GM12878 (cell line): ENCODE data around the gene BRME1. TPM values are rescaled to one million over a fixed set of nuclear protein-coding genes. Genes with fewer than 3 reads are reported as not detected.

Experiments
- ATAC-seq: fragments of 200-7000 bp; cut with Tn5 transposase; 3 replicates; pipeline ENCODE4 v1.9.1; 2020; ENCODE audit warnings: mild to moderate bottlenecking, moderate library complexity
- BruUV-seq: library from RNA; stranded (reverse); fragments of 400-500 nt; replicated peaks from 2 replicates; lab custom pipeline; 2021; lab: Mats Ljungman, UMichigan
- CTCF ChIA-PET: fragments of 300-600 bp; sonication (Branson Sonifier 250); formaldehyde crosslinking; extraction: SDS; loops from one replicate; lab custom pipeline; 2021; ENCODE audit warnings: inconsistent platforms; lab: Yijun Ruan, JAX
- POLR2A ChIA-PET: fragments of 350-600 bp; formaldehyde crosslinking; extraction: SDS; loops from one replicate; lab custom pipeline; 2021; ENCODE audit warnings: inconsistent platforms; lab: Charles Lee
- RAD21 ChIA-PET: fragments of 300-600 bp; sonication (Branson Sonifier 250); formaldehyde crosslinking; loops from one replicate; lab custom pipeline; 2023; ENCODE audit warnings: antibody characterized with exemption; ENCODE audit not compliant: unreplicated experiment; lab: Charles Lee
- SMC1A ChIA-PET: fragments of 300-600 bp; sonication (Branson Sonifier 250); formaldehyde crosslinking; loops from one replicate; lab custom pipeline; 2023; ENCODE audit not compliant: unreplicated experiment, uncharacterized antibody; lab: Charles Lee
- DNase-seq: peaks from one replicate; pipeline ENCODE4 v3.0.0-alpha.2; 2011; ENCODE audit warnings: low read depth, low spot score
- FAIRE-seq: peaks from 3 replicates; lab custom pipeline; 2011; peaks lifted over from hg19 to GRCh38; lab: Jason Lieb, UNC
- H2AFZ ChIP-seq: 2 replicates; pipeline ENCODE4 v1.6.0; 2011; ENCODE audit warnings: low read depth, low read length, control low read depth; ENCODE audit not compliant: control insufficient read depth
- H3K27ac ChIP-seq: 2 replicates; pipeline ENCODE4 v1.5.1; 2011; ENCODE audit warnings: control low read depth; ENCODE audit not compliant: control insufficient read depth, insufficient read depth
- H3K27me3 ChIP-seq, 2 experiments: replicated peaks in 1 of 2; 2 replicates each; pipeline versions ENCODE4 v1.6.0 to v1.6.1; 2011; ENCODE audit warnings: low read length in 1 of 2; ENCODE audit not compliant: control insufficient read depth in 2 of 2, insufficient read depth in 2 of 2
- H3K36me3 ChIP-seq, 2 experiments: 2 replicates each; pipeline ENCODE4 v1.5.1; 2011; ENCODE audit warnings: low read length in 1 of 2; ENCODE audit not compliant: control insufficient read depth in 2 of 2, insufficient read depth in 2 of 2
- H3K4me1 ChIP-seq: 2 replicates; pipeline ENCODE4 v1.6.1; 2011; ENCODE audit warnings: mild to moderate bottlenecking, low read length, moderate library complexity, mixed read lengths; ENCODE audit not compliant: control insufficient read depth, insufficient read depth
- H3K4me2 ChIP-seq: 2 replicates; pipeline ENCODE4 v1.6.0; 2011; ENCODE audit warnings: control low read depth; ENCODE audit not compliant: control insufficient read depth, insufficient read depth
- H3K4me3 ChIP-seq: fragments of 200-600 bp; sonication (generic); 2 replicates; pipeline ENCODE4 v1.5.1; 2016
- H3K79me2 ChIP-seq: 2 replicates; pipeline ENCODE4 v1.6.0; 2011; ENCODE audit warnings: low read length; ENCODE audit not compliant: control insufficient read depth, insufficient read depth
- H3K9ac ChIP-seq: 2 replicates; pipeline ENCODE4 v1.8.0; 2011; ENCODE audit warnings: low read length, control low read depth, mixed read lengths; ENCODE audit not compliant: control insufficient read depth, insufficient read depth
- H3K9me3 ChIP-seq: replicated peaks from 3 replicates; pipeline ENCODE4 v1.5.1; 2011; ENCODE audit warnings: mild to moderate bottlenecking, low read length; ENCODE audit not compliant: control insufficient read depth, insufficient read depth
- H4K20me1 ChIP-seq: 2 replicates; pipeline ENCODE4 v1.6.0; 2011; ENCODE audit not compliant: control insufficient read depth, insufficient read depth
- DPF2 ChIP-seq: fragments of 450-650 bp; IDR thresholded peaks from 2 replicates; pipeline ENCODE4 v1.6.1; 2017; ENCODE audit warnings: mild to moderate bottlenecking
- EED ChIP-seq: sonication (generic); IDR thresholded peaks from 2 replicates; pipeline ENCODE4 v1.6.1; 2016; ENCODE audit warnings: antibody characterized with exemption, low read depth
- EZH2 ChIP-seq: IDR thresholded peaks from 2 replicates; pipeline ENCODE4 v1.6.1; 2012; ENCODE audit warnings: low read depth, mild to moderate bottlenecking, control low read depth, inconsistent platforms, low read length, borderline replicate concordance; ENCODE audit not compliant: control insufficient read depth
- KLF5 ChIP-seq: fragments of 450-650 bp; IDR thresholded peaks from 2 replicates; pipeline ENCODE4 v1.6.1; 2014; ENCODE audit warnings: mild to moderate bottlenecking; ENCODE audit not compliant: partially characterized antibody
- MEF2A ChIP-seq: IDR thresholded peaks from 2 replicates; pipeline ENCODE4 v1.6.1; 2011; ENCODE audit warnings: low read depth, mild to moderate bottlenecking, low read length, moderate library complexity; ENCODE audit not compliant: insufficient read depth
- MTA3 ChIP-seq: IDR thresholded peaks from 2 replicates; pipeline ENCODE4 v1.6.1; 2012; ENCODE audit warnings: low read length, inconsistent platforms, borderline replicate concordance
- MYB ChIP-seq: fragments of 150-350 bp; IDR thresholded peaks from 2 replicates; pipeline ENCODE4 v1.6.1; 2014; ENCODE audit warnings: mild to moderate bottlenecking, low read depth, low read length, borderline replicate concordance
- PAX5 ChIP-seq: IDR thresholded peaks from 2 replicates; pipeline ENCODE4 v1.6.1; 2011; ENCODE audit warnings: low read depth, low read length, borderline replicate concordance
- POLR2AphosphoS2 ChIP-seq: IDR thresholded peaks from 2 replicates; pipeline ENCODE4 v1.6.1; 2011; ENCODE audit warnings: low read depth, mild to moderate bottlenecking, low read length, improper control_type of control experiment, moderate library complexity
- RBBP5 ChIP-seq: fragments of 200-600 bp; sonication (generic); conservative IDR thresholded peaks from 2 replicates; pipeline ENCODE4 v1.6.1; 2016
- RELA ChIP-seq: fragments of 450-650 bp; IDR thresholded peaks from 2 replicates; pipeline ENCODE4 v1.8.0; 2014; ENCODE audit warnings: borderline replicate concordance; ENCODE audit not compliant: partially characterized antibody
- SIN3A ChIP-seq: IDR thresholded peaks from 2 replicates; pipeline ENCODE4 v1.6.1; 2012; ENCODE audit warnings: low read depth, low read length, improper control_type of control experiment
- ZZZ3 ChIP-seq: IDR thresholded peaks from 2 replicates; pipeline ENCODE4 v1.6.1; 2011; ENCODE audit warnings: low read depth; ENCODE audit not compliant: control insufficient read depth, insufficient read length
- WGBS: methylation state at CpG from one replicate; pipeline ENCODE4 v1.1.6; 2016; ENCODE audit warnings: low lambda C conversion rate; ENCODE audit not compliant: insufficient replicate concordance, insufficient coverage; ENCODE audit errors: missing lambda C conversion rate; 5-methylcytosine and 5-hydroxymethylcytosine counted together
- in situ Hi-C: fragments of 300-500 bp; cut with MboI; formaldehyde crosslinking; loops from 9 replicates; pipeline ENCODE4 v1.14.3; 2018; ENCODE audit warnings: mixed read lengths
- intact Hi-C: fragments of 100-400 bp; cut with micrococcal nuclease; formaldehyde crosslinking; loops from one replicate; pipeline ENCODE4 v1.14.2; 2022; ENCODE audit not compliant: unreplicated experiment
- polyA plus RNA-seq, 11 experiments: library from polyadenylated mRNA; depleted of rRNA in 4 of 11; unstranded in 6 of 11; stranded (reverse) in 5 of 11; fragments of >200 nt; fragmentation: Nextera tagmentation in 4 of 11; fragmentation: Illumina TruSeq in 1 of 11; extraction: Ambion mirVana in 4 of 11; extraction: Trizol in 1 of 11; gene quantifications; 1 replicate in 1 of 11; 2 replicates in 10 of 11; pipeline versions ENCODE4 v1.2.1 to v1.2.3, GENCODE V29; 2011 to 2016; ENCODE audit warnings: inconsistent platforms in 2 of 11, missing spikeins in 2 of 11, low read depth in 1 of 11
- total RNA-seq, 4 experiments: library from RNA; depleted of rRNA in 3 of 4; stranded (reverse); fragments of >200 nt in 3 of 4; fragmentation: Illumina TruSeq in 1 of 4; extraction: Trizol in 1 of 4; gene quantifications; 2 replicates each; pipeline versions ENCODE4 v1.2.1 to v1.2.3, GENCODE V29; 2013 to 2021
- TF ChIP-seq, protein P1 (sequence below): fragments of 450-650 bp; IDR thresholded peaks from 2 replicates; pipeline ENCODE4 v1.6.1; 2017; ENCODE audit warnings: borderline replicate concordance
- TF ChIP-seq, protein P2 (sequence below): IDR thresholded peaks from 2 replicates; pipeline ENCODE4 v1.6.1; 2011; ENCODE audit warnings: borderline replicate concordance, low read depth, mild to moderate bottlenecking, moderate library complexity, mixed read lengths, low read length; ENCODE audit not compliant: insufficient read depth; ENCODE audit errors: extremely low read length

BRME1 gene
- total and polyA plus RNA-seq, 10 of the 15 experiments (the other 5 are each of a cell fraction or from before 2014, with no cell fraction given) = 0.07 to 2.2 (median 1.1) TPM; not detected in 1

DNA sequence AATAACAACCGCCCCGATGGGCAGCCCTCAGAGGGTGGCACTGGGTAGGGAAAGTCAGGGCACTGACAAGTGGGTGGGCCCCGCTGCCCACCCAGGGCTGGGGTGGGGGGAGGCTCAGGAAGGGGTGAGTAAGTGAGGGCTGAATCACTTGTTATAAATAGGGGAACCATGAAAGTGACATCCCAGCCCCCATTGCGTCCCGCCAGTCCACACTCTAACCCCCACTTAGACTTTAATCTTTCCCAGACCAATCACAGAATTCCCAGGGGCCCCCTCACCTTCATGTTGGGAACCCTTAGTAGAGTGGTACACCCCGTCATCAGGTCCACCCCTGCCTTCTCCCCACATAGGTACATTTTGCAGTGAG, 66.0 kb downstream of the BRME1 start (continued):
- no peak for TF ChIP-seq RBBP5
- peak; percentile 38; the same call in 1 of the 2 replicates for TF ChIP-seq MTA3
- TF ChIP-seq SIN3A = no peak; the same call in 1 of the 2 replicates
- TF ChIP-seq EZH2 = no peak
- no peak for TF ChIP-seq MEF2A
- 0 out of 2 replicates have a peak, but pooled peaks have one; percentile 13 for TF ChIP-seq PAX5
- TF ChIP-seq MYB = no peak
- no peak for TF ChIP-seq KLF5

DNA sequence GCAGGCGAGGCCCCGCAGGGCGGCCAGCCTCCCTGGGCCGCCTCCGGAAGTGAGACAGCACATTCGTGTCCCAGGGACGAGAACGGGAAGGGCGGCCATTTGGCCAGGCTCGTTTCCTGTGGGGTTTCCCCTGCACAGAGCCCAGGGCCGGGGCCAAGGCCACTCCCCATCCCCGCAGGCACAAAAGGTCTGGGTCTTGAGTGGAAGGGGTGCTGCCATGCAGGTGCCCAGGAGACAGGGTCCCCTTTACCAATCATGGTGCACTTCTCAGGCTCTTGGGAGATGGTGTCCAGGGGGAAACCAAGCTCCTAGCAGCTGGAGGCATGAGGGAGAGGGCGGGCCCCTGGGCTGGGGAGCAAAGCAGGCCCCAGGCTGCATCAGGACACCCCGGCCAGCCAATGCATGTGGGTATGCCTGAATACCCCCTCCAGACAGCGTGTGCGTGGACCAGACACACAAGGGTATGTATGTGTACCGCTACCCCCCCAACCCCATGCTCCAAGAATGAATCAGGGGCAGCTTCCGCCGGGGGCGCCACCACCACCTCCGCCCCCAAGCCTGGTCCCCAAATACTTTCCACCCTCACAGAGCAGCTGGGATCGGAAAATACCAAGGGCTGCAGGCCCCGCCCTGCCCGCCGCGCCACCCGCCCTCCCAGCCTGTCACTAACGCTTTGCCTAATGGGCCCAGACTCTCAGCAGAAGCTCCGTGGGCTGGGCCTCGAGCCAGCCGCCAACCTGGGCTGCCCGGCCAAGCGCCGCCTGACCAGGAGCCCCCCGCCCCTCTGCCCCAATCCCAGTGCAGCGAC, 66.6 kb downstream of the BRME1 start:
- Histone ChIP-seq H3K4me2 (peak overlapping the region; percentile 99), H3K4me3 (peak overlapping the region; percentile 92), H3K79me2 (peaks cover 55% of the 10 kb centered on the region), H3K4me1 (peaks cover 55% of the 10 kb centered on the region), H3K27ac (peak overlapping the region; percentile 96), H3K27me3 (no peaks in the 10 kb centered on the region), H4K20me1 (no peaks in the 10 kb centered on the region), H3K36me3 (peaks cover 0 to 3% of the 10 kb centered on the region in 2 experiments; a peak in 1 of 4 replicates), H3K9me3 (no peaks in the 10 kb centered on the region), H2AFZ (peak overlapping the region; percentile 35), H3K9ac (peak overlapping the region; percentile 94)
- in situ Hi-C loops (no loop called here), intact Hi-C loops (loop anchor here (5.0 kb wide), 1 partner anchor 42 kb away; the partner anchor contains the start of gene ZSWIM4)
- CTCF ChIA-PET = interaction anchor here (0.6 to 7.1 kb wide), 4 partner anchors 20 to 56 kb away, joined by 3 to 51 read pairs (median 4); no protein-coding TSS in a partner anchor
- 2% methylated on average over 19 of the region's 36 CpGs for WGBS
- POLR2A ChIA-PET = interaction anchor here (0.5 to 7.5 kb wide), 16 partner anchors 8 to 687 kb away, joined by 3 to 85 read pairs (median 4); partner anchors contain the start of genes C19orf53 and ZSWIM4
- RAD21 ChIA-PET = interaction anchor here (0.6 to 4.9 kb wide), 9 partner anchors 9 to 167 kb away, joined by 3 to 68 read pairs (median 3); partner anchors contain the start of genes RFX1 and ZSWIM4
- no TSS peak for BruUV-seq
- ATAC-seq (peak; percentile 66), DNase-seq (peak; percentile 69), FAIRE-seq (peak; percentile 96)
- SMC1A ChIA-PET = interaction anchor here (0.7 to 4.2 kb wide), 5 partner anchors 8 to 56 kb away, joined by 3 to 37 read pairs (median 3); partner anchors contain the start of gene ZSWIM4
- TF ChIP-seq ZZZ3 = no peak
- peak; percentile 87 for TF ChIP-seq POLR2AphosphoS2
- peak; percentile 92 for TF ChIP-seq EED
- peak; percentile 49 for TF ChIP-seq RELA
- TF ChIP-seq, protein P1, sequence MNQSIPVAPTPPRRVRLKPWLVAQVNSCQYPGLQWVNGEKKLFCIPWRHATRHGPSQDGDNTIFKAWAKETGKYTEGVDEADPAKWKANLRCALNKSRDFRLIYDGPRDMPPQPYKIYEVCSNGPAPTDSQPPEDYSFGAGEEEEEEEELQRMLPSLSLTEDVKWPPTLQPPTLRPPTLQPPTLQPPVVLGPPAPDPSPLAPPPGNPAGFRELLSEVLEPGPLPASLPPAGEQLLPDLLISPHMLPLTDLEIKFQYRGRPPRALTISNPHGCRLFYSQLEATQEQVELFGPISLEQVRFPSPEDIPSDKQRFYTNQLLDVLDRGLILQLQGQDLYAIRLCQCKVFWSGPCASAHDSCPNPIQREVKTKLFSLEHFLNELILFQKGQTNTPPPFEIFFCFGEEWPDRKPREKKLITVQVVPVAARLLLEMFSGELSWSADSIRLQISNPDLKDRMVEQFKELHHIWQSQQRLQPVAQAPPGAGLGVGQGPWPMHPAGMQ = no peak
- TF ChIP-seq DPF2 = peak; percentile 83
- TF ChIP-seq MTA3 = 0 out of 2 replicates have a peak, but pooled peaks have one; percentile 15
- TF ChIP-seq, protein P2, sequence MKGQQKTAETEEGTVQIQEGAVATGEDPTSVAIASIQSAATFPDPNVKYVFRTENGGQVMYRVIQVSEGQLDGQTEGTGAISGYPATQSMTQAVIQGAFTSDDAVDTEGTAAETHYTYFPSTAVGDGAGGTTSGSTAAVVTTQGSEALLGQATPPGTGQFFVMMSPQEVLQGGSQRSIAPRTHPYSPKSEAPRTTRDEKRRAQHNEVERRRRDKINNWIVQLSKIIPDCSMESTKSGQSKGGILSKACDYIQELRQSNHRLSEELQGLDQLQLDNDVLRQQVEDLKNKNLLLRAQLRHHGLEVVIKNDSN = no peak
